Stimulated activated CD8-positive, alpha-beta memory T cell treated with anti-CD3 and anti-CD28 coated beads, Interleukin-7, amount 100 ng/mL, for 48 hours (primary cell): ENCODE results near the gene MIA3.

Experiments
- DNase-seq, 2 donors: peaks; one replicate each; pipeline ENCODE4 v3.0.0-alpha.2; 2020; ENCODE audit warnings: low read depth in 1 of 2; ENCODE audit errors: extremely low read depth in 1 of 2

Gene MIA3

GRCh38 chr1:222620566-222620965 lies 2.7 kb downstream of the MIA3 start:
- DNase-seq = no peak

GRCh38 chr1:222622765-222623164 lies 4.9 kb downstream of the MIA3 start:
- DNase-seq = no peak

- DNase-seq = no peak
These were observed 5.6 kb downstream of the MIA3 start for GRCh38 chr1:222623458-222623857.

GRCh38 chr1:222624214-222624613 lies 6.3 kb downstream of the MIA3 start:
- no peak for DNase-seq

- DNase-seq = no peak
These were observed 9.3 kb downstream of the MIA3 start for GRCh38 chr1:222627232-222627631.

- DNase-seq = no peak
These were observed 12.1 kb downstream of the MIA3 start for GRCh38 chr1:222629921-222630535.

- no peak for DNase-seq
These were observed 13.8 kb downstream of the MIA3 start for GRCh38 chr1:222631611-222632208.

- no peak for DNase-seq
These were observed 14.9 kb downstream of the MIA3 start for GRCh38 chr1:222632749-222633148.

- peak in 1 of 2 donors; percentile 33 for DNase-seq
These were observed 16.5 kb downstream of the MIA3 start for GRCh38 chr1:222634180-222635013.

- no peak for DNase-seq
These were observed 23.5 kb downstream of the MIA3 start for GRCh38 chr1:222641269-222641948.

- no peak for DNase-seq
These were observed 24.6 kb downstream of the MIA3 start for GRCh38 chr1:222642468-222642867.

GRCh38 chr1:222643606-222643937 lies 25.7 kb downstream of the MIA3 start:
- DNase-seq = no peak

GRCh38 chr1:222643938-222644635 lies 26.2 kb downstream of the MIA3 start:
- peak; percentile 92 to 95 for DNase-seq

- no peak for DNase-seq
These were observed 26.7 kb downstream of the MIA3 start for GRCh38 chr1:222644636-222644980.

- DNase-seq = no peak
These were observed 34.8 kb downstream of the MIA3 start for GRCh38 chr1:222652676-222653075.

GRCh38 chr1:222653178-222653827 lies 35.4 kb downstream of the MIA3 start:
- DNase-seq = peak in 1 of 2 donors; percentile 8

- peak; percentile 40 to 68 for DNase-seq
These were observed 37.0 kb downstream of the MIA3 start for GRCh38 chr1:222654849-222655248.

- no peak for DNase-seq
These were observed 38.7 kb downstream of the MIA3 start for GRCh38 chr1:222656391-222657155.

- no peak for DNase-seq
These were observed 40.0 kb downstream of the MIA3 start for GRCh38 chr1:222657899-222658298.

- DNase-seq = no peak
These were observed 45.6 kb downstream of the MIA3 start for GRCh38 chr1:222663431-222663934.
